GM12891 (cell line): ENCODE results near the gene SLC7A14.

Experiments
- POLR2A ChIP-seq: IDR thresholded peaks from 2 replicates; pipeline ENCODE4 v1.6.1; 2011; ENCODE audit warnings: low read depth, low read length, control low read depth
- POLR2AphosphoS5 ChIP-seq: IDR thresholded peaks from 2 replicates; pipeline ENCODE4 v1.6.1; 2011; ENCODE audit warnings: low read depth, low read length, control low read depth

GRCh38 chr3:170566413-170566812 is 19.5 kb downstream of the SLC7A14 start:
- TF ChIP-seq POLR2A (no peak), POLR2AphosphoS5 (no peak)
